ENCODE data around the gene TACR1.

The TACR1 gene

GRCh38 chr2:75047189-75047991 is 151.9 kb downstream of the TACR1 start:
- no peak for DNase-seq (ENCODE audit: low spot score)

- DNase-seq (ENCODE audit: low spot score), result no peak
Measured at GRCh38 chr2:75045526-75046050, 153.7 kb downstream of the TACR1 start.

DNA sequence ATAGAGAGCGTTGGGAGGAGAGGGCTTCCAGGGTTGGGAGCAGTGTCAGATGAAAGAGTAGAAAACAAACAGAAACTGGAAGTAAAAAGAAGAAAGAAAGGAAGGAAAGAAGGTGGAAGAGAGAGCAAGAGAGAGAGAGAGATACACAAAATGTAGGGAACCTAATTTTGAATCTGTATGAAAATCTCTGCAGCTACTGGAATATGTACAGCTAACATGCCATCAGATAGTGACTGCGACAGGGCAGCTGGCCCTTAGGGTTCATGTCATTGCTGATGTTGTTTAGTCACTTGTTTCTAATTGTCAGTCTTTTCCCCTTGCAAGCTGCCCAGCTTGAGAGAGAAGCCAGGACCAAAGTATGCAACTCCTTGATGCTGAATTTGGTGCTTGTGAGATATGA is 155.0 kb downstream of the TACR1 start:
- DNase-seq (ENCODE audit: low spot score), result no peak

DNA sequence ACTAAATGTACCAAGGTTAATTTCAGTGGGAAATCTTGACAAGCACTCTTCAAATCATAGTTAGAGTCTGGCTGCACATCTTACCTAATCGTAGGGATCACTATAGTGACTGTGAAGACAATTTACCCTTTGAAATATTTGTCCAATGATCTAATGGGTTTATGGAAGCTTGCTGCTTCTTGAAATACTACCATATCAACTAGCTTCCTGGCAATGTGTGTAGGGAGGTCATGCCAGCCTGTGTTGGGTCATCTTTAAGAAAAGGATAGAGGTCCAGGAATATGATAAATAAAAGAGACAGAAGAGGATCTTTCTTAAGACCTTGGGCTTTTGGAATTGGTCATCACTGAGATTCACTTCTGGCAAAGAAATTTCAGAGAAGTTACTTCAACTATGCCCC is 156.5 kb downstream of the TACR1 start:
- DNase-seq (ENCODE audit: low spot score), result no peak

DNA sequence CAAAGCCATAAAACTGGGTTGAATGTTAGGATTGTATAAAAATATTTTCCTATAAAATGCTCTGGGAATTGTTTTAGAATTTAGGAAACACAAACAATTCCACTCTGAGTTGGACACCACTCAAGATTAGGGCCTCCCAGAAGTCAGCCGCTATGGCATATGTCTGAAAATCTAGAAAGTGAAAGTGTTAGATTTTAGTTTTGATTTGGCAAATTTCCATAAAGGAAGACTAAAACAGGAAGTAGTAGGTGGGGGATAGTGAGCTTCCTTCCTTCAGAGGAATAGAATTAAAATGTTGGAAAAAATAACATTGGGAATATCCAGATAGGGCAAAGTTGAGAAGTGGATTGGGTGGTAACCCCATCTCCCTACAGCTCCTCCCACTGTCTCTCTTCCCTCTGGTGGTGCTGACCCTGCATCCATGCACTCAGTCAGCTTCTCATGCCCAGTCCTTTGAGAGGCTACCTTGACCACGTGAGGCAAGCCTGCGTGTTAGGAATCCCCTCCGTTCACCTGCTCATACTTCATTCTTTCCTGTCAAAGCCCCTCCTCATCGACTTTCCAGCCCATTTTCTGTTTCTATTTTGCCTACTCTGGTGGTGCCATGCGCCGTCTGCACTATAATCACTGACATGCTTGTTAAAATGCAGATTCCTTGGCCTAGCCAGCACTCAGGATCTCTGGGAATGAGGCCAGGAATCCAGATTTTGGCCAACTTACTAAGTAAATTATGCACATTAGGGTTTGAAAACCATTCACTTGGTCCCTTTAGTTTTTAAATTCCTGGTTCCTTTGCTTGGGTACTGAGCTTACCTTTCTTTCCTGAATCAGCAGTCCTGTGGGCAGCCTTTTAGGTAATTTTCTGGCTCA is 157.4 kb downstream of the TACR1 start:
- no peak for DNase-seq (ENCODE audit: low spot score)

- no peak for DNase-seq (ENCODE audit: low spot score)
Measured at GRCh38 chr2:75041226-75041625, 158.1 kb downstream of the TACR1 start.

- no peak for DNase-seq (ENCODE audit: low spot score)
Measured at GRCh38 chr2:75035444-75036353, 163.6 kb downstream of the TACR1 start.

- no peak for DNase-seq (ENCODE audit: low spot score)
Measured at GRCh38 chr2:75033516-75033915, 165.8 kb downstream of the TACR1 start.

GRCh38 chr2:75031906-75032803 is 167.2 kb downstream of the TACR1 start:
- DNase-seq (ENCODE audit: low spot score), result no peak

- DNase-seq (ENCODE audit: low spot score), result no peak
Measured at GRCh38 chr2:75031171-75031570, 168.1 kb downstream of the TACR1 start.

- DNase-seq (ENCODE audit: low spot score), result no peak
Measured at GRCh38 chr2:75030218-75031009, 168.9 kb downstream of the TACR1 start.

- no peak for DNase-seq (ENCODE audit: low spot score)
Measured at GRCh38 chr2:75027886-75028285, 171.4 kb downstream of the TACR1 start.

DNA sequence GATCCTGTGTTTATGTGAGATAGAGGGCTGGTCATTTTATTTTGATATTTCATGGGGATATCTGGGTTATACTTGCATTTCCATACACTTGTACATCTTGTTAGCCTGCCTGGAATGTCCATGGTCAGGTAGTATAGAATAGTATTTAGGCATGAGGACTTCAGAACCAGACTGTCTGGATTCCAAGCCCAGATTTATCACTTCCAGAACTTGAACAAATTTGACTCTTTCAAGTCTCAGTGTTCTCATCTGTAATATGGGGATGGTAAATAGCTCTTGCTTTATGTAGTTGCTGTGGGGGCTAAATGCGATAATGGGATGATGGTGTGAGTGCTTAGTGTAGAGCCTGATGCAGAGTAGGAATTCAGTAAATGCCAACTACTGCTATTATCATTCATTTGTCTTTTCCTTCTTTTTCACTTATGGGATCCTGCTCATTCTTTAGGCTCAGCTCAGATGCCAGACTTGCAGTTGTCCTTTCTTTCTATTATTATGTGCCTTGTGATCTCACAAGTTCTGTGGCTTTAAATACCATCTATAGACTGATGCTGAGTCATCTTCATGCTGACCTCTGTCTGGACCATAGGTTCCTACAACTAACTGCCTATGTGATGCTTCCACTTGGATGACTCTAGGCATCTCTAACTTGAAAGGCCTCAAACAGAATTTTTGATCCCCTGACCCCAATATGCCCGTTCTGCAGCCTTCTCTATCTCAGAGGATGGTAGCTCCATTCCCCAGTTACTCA is 173.5 kb downstream of the TACR1 start:
- DNase-seq (ENCODE audit: low spot score), result no peak

- DNase-seq (ENCODE audit: low spot score), result no peak
Measured at GRCh38 chr2:75025216-75025615, 174.1 kb downstream of the TACR1 start.

DNA sequence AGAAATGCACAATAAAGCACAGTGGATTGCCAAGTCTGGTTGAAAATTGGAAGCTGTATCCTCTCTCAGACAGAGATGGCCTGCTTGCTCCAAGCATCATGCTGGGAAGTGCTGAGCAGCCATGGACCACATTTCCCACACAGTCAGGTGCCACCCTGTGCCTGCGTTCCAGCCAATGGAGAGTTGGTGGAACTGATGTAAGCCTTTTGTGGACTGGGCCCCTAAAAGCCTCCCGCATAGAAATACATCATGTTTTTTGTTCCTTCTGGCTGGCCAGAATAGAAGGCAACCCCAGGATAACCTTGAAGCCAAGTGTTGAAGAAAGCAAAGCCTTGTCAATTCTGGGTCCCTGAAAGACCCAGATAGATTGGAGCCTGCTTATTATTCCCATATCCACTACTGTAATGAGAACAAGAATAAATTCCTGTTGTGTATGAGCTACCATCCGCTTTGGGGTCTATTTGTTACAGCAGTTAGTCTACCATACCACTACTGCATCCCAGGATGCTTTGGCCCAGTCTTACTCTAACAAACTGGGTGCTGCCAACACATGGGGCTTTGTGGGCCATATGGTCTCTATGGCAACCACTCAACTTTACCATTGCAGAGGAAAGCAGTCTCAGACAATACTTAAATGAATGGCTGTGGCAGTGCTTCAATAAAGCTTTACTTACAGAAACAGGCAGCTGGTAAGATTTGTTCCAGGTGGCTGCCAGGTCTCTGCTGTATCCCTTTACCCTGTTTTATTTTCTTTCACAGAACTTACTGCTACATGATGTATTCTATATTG is 175.5 kb downstream of the TACR1 start:
- no peak for DNase-seq (ENCODE audit: low spot score)

GRCh38 chr2:75022516-75022915 is 176.8 kb downstream of the TACR1 start:
- DNase-seq (ENCODE audit: low spot score), result no peak

- no peak for DNase-seq (ENCODE audit: low spot score)
Measured at GRCh38 chr2:75021672-75022071, 177.6 kb downstream of the TACR1 start.

GRCh38 chr2:75020476-75020875 is 178.8 kb downstream of the TACR1 start:
- DNase-seq (ENCODE audit: low spot score), result no peak

Measured in left forelimb (tissue), 1 donor.